GM21381 (cell line): ENCODE results near the gene ACRV1.
"Not testable (repeated sequence)": the region's sequence is repeated elsewhere in the genome, so short reads cannot be mapped to it uniquely, and the experiment has no call there.

Experiments
- ATAC-seq: cut with Tn5 transposase; IDR thresholded peaks from one replicate; pipeline ENCODE4 v1.9.1; 2021; ENCODE audit warnings: mild to moderate bottlenecking, moderate library complexity; ENCODE audit not compliant: unreplicated experiment

Gene ACRV1, protein sequence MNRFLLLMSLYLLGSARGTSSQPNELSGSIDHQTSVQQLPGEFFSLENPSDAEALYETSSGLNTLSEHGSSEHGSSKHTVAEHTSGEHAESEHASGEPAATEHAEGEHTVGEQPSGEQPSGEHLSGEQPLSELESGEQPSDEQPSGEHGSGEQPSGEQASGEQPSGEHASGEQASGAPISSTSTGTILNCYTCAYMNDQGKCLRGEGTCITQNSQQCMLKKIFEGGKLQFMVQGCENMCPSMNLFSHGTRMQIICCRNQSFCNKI

DNA sequence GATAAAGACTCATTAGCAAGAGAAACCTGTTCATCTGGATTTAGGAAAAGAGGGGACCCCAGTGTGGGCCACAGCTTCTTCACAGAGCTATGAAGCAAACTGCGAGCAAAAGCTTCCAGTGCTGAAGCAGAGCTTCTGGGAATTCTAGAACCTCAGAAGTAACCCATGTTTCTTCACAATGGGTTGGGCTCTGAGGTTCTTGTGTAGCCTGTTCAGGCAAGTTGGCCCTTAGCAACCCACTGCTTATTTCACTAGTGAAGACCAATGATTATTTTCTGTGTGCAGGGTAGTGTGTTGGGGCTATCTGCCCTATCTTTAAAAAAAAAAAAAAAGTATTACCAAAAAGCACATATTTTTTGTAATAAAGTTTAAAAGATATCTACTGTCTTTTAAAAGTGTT lies at the start of gene ACRV1:
ACRV1 (minus strand) TSS at position 101 of the 400 bp plus-strand sequence; CDS start at position 34, 67 bp downstream.
- no peak for ATAC-seq

DNA sequence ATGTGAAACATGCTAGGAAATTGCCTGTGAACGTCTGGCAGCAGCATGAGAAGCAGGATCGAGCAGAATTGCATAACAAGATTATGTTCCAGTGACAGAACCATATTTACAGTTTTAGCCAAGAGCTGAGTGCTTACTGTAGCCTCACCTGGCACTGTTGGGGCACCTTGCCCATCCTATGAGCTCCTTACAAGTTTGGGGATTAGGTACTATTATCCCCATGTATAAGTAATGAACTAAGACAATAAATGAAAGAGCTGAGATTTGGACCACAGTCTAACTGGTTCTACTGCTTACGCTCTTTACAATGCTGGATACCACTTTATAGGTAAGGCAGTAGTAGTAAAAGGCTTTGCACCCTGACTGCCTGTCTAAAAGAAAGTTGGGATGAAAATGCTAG lies 48.3 kb upstream of the ACRV1 start:
- no peak for ATAC-seq

DNA sequence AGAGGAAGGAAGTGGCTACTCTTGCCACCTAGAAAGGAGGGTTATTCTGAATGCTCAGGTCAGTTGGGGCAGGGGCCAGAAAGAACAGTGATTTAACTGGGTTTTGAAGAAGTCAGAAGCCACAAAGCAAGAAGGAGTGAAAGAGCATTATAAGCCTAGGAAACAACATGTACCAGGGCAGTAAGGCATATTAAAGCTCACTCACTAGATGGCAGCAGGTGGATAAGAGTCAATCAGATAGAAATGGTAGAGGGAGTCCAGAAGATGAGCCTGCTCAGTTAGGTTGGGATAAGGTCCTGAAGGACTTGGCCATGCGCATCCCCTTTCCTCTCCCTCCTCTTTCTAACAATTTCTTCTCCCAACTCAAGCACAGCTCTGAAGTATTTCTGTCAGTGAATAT lies 43.5 kb upstream of the ACRV1 start:
- no peak for ATAC-seq

DNA sequence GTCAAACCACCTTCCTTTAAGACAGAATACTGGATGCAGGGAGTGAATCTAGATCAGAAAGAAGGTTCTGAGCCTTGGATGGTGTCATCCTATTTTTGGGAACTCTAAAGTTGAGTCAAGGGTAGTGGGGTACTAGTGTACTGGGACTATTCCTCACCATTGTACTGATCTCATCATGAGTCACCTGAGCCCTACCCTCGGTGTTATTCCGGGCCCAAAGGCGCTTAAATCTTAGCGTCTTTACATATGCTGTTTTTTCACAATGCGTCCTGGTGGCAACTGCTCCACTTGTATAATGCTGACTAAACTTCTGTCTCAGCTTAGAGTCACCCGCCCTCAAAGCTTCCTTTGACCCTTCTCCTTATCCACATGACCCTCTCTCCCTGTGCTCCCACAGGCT lies 40.1 kb upstream of the ACRV1 start:
- no peak for ATAC-seq

DNA sequence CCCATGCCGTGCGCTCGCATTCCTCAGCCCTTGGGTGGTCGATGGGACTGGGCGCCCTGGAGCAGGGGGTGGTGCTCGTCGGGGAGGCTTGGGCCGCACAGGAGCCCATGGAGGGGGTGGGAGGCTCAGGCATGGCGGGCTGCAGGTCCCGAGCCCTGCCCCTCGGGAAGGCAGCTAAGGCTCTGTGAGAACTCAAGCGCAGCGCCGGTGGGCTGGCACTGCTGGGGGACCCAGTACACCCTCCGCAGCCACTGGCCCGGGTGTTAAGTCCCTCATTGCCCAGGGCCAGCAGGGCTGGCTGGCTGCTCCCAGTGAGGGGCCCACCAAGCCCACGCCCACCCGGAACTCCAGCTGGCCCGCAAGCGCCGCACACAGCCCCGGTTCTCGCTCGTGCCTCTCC lies 24.0 kb upstream of the ACRV1 start:
- not testable (repeated sequence) for ATAC-seq

DNA sequence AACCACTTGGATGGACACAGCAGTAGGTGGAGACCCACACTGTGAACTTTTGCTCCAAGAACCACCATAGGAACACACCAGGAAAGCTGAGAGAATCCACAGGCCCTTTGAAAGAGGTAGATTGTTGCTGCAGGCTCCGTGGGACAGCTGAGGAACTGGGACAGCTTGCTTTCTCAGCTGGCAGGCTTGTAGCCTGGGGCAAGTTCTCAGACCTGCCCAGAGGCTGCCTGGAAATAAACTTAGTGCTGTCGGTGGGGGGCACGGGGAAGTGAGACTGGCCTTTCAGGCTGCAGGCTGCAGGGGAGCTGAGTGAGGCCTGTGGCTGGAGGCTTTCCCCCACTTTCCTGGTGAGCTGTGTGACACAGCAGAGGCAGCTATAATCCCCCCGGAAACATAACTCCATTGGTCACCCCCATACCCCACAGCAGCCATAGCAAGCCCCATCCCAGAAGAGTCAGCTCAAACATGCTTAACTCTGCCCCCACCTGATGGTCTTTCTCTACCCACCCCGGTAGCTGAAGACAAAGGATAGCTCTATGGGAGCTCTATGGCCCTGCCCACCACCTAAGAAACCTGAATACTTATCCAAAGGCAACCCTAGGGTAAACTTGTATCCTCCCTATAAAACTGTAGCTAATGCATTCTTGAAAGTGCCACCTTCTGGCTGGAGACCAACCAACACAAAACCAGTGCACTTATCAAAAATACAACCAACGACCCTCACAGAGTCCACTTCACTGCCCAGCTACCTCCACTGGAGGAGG lies 21.4 kb upstream of the ACRV1 start:
- ATAC-seq: no peak

DNA sequence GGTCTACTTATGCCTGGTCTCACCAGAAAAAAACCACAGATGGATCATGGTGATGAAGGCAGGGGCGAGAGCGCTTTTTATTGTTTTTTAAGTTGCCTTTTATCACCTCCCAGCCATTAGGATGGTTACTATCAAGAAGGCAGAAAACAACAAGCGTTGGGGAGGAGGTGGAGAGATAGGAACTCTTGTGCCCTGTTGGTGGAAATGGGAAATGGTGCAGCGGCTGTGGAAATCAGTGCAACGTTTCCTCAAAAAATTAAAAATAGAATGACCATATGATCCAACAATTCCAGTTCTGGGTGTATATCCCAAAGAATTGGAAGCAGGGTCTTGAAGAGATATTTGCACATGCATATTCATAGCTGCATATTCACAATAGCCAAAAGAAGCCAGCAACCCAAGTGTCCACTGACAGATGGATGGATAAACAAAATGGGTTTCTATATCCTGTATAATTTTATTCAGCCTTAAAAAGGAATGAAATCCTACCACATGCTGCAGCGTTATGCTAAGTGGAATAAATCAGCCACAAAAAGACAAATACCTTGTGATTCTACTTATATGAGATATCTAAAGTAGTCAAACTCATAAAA lies 20.5 kb upstream of the ACRV1 start:
- no peak for ATAC-seq

DNA sequence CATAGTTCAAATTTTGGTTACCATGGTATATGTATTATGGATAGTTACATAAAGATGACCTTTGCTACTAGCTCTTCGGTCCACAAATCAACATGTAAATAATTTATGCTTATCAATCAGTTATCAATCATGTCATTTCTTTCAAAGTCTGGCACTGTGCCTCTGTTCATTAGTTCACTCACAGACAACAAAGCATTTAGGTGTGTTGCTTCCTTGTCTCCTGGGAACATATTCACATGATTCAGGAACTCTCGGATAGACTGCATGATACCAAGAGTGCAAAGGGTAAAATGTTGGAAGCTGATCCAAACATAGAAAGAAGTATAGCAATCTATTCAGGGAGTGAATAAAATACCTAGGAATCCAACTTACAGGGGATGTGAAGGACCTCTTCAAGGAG lies 14.3 kb upstream of the ACRV1 start:
- no peak for ATAC-seq

DNA sequence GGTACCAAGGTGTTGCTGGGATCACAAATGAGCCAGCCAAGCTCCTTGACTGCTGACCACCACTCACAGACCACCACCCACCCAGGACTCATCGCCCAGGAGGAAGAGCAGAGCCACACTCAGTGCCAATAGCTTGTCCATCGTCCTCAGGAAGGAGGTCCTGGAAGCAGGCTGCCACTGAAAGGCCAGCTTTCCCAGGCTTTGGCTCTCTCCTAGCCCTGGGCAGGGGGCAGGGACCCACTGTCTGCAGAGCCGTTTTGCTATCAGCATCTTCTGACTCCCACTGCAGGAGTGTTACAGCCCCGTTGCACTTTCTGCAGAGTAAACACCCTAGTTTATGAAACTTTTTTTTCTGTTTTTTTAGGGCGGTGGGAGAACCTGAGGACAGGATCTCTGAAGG lies 12.2 kb upstream of the ACRV1 start:
- no peak for ATAC-seq

DNA sequence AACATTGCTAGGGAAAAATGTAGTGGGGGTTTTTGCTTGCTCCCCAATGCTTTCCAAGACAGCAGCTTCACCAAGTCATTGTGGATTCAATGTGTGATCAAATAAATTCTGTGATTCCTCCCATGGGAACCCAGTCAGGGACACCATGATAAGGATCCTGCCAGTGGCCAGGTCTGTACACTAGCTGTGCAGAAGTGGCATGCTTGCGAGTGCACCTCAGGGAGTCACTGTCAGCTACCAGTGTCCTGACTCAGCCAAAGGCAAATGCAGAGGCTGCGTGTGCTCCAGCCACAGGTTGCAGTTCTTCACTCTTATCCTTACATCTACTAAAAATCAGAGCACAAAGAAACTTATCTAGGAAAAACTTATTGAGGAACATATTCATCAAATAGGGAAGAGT lies 9.4 kb upstream of the ACRV1 start:
- ATAC-seq: no peak

DNA sequence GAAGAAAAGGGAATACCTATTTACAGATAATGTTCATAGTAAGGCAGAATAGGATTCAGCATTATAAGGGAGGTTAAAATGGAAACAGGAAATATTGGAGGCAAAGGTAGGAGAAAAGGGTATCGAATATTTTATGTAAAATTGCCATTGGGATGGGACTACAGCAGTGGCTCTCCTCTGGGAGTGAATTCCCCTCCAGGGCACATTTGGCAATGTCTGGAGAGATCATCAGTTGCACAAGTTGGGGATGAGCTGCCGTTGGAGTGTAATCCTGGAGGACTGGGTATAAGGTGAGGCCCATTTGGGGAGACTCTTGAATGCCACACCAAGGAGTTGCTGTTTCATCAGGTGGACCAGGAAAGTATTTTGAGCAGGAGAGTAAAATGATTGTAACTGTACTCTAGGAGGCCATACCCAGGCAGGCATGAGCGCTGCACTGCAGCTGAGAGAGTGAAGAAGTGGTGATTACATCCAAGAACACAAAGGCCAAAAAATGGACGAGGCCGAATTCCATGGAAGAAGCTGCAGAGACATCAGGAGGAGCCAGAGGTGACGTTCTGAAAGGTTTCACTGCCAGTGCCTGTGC lies 8.7 kb upstream of the ACRV1 start:
- ATAC-seq: no peak

DNA sequence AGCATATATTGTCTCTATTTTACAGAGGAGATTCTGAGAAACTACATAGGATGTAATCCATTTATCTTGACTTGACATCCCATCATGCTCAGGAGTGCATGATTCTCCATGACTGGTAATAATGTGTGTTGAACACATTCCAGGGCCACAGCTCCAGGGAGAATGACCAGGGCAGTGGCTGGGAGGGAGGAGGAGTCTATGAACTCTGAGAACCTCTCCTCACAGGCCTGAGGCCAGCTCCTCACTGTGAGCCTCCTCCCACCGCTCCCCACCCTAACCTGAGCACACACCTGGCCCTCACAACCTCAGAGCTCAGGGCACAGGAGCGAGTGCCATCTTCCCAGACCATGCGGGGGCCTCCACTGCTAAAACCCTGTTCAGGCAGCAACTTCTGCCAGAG lies 8.0 kb upstream of the ACRV1 start:
- ATAC-seq: no peak

DNA sequence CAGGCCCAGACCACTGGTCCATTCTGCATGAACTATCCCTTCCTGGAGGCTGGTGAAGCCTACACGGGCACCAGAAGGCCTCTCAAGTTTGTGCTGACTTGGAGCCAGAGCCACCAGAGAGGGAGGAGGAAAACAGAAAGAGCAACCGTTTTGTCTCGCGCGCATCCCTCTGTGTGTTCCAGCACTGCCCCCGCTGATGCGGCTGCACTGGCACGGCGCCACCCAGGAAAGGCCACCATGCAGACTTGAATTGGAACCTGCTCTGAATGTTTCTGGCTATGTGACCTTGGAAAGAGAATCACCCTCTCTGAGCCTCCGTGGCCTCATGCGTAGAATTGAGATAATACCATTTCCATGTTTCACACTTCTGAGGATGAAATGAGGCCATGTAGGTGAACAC lies 7.4 kb upstream of the ACRV1 start:
- no peak for ATAC-seq

DNA sequence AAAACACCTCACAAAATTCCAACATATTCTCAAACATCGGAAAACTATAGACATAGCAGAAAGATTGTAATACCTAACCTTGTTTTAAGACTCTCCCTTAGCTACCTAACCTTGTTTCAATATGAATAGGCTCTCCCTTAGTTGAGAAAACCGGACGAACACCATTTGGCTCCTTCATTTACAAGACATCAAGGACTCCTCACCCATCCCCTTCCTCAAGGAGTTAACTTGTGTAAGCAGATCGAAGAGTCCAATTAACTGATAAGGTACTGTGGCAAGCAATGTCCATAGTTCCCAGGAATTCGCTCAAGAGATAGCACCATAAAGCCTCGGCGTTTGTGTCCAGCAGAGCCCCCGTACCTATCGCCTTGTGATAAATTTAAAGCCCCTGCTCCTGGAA lies 4.6 kb upstream of the ACRV1 start:
- ATAC-seq: no peak

DNA sequence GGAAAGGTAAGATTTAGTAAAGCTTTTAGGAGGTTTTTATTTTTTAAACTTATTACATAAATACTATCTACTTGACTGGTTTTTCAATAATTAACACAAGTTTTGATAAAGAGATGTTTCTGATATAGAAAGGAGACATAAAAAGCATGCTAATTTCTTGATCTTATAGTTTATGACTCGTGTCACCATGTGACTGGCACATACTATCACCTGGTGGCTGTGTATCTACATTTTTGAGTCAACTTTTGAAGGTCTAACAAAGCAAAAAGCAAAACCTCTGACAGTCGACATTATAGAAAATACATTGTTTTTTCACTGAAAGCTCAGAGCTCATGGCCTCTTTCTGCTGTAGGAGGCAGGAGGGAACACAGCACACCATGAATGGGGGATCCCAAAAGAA lies 810 bp downstream of the ACRV1 start:
- ATAC-seq: no peak

DNA sequence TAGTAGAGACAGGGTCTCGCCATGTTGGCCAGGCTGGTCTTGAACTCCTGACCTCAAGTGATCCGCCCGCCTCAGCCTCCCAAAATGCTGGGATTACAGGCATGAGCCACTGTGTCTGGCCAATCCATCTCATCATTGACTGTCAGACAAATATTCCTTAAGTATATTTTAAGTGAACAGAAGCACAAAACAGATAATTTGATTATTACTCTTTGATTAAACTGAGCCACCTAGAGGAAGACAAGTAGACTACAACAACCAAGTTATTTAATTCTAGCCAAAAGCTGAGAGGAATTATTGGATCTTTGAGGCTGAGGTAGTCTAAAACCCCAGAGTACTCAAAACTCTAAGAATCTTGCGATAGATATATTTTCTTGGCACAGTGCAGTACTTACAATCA lies 1.2 kb downstream of the ACRV1 start:
- no peak for ATAC-seq

DNA sequence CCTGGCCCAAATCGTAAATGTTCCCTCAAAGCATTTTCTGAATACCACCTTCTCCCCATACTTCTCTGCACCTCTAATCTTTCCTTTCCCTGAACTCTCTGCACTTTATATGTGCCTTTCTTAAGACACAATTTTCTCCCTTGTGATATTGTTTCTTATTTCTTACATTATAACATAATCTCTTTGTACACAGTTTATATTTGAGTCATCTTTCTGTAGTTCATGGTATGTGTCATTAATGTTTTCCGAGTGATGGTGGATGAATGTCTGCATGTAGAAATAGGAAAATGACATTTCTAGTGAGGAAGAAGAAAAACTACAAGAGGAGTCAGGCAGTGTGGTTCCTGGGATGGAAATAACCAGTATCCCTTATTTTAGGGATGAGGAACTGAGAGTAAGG lies 5.5 kb downstream of the ACRV1 start:
- ATAC-seq: no peak

DNA sequence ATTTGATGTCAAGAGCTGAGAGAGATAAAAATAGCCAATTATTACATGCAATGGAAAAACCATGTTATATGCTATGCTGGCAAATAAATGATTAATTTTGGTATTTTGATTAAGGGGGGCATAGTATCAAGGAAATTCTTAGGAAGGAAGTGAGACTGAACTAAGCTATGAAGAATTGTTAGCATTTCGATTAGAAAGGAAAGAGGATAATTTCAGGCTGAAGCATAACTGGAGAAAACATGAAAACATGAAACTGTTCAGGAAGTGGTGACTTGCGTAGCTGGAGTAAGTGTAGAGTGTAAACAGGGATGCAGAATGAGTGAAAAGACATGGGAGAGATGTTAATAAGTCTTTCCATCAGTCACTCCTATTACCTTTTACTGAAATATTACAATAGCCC lies 6.4 kb downstream of the ACRV1 start:
- no peak for ATAC-seq

DNA sequence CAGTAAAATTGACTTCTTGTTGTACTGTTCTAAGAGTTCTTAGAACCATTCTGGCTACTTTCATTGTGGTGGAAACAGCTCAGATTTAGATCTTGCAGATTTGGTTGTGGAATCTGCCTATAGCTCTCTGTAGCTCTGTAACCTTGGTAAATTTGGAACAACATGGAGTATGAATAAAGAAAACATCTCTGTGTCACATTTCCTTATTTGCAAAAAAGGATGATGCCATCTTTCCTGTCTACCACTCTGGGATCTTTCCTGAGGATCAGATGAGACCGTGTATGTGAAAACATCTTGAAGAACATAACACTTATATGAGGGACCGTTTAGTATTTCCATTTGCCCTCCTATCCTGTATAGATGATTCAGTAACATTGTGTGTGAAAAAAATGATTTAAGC lies 9.1 kb downstream of the ACRV1 start:
- no peak for ATAC-seq

DNA sequence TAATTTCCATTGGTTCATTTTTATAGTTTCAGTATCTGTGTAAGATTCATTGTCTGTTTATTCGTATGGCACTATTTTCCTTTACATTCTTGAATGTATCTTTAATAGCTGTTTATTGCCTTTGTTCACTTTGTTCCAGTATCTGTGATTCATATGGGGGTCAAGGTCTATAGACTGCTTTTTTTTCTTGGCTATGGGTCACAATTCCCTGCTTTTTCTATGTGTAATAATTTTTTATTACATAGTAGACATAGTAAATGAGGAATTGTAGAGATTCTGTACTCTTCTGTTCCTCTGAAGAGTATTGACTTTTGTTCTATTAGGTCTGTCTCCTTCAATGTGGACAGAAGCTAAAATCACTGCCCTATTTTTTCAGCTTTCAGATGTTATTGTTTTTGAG lies 10.5 kb downstream of the ACRV1 start:
- ATAC-seq: no peak

DNA sequence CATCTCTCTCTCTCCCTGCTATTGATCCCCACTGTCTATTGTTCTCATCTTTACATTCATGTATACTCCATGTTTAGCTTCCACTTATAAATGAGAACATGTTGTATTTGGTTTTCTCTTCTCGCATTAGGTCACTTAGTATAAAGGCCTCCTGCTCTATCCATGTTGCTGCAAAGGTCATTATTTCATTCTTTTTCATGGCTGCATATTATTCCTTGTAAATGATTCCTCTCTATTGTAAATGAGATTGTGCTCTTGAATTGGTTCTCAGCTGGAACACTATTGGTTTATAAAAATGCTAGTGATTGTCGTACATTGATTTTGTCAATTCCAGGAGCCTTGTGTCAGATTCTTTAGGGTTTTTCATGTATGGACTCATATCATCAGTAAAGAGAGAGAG lies 13.5 kb downstream of the ACRV1 start:
- ATAC-seq: no peak

DNA sequence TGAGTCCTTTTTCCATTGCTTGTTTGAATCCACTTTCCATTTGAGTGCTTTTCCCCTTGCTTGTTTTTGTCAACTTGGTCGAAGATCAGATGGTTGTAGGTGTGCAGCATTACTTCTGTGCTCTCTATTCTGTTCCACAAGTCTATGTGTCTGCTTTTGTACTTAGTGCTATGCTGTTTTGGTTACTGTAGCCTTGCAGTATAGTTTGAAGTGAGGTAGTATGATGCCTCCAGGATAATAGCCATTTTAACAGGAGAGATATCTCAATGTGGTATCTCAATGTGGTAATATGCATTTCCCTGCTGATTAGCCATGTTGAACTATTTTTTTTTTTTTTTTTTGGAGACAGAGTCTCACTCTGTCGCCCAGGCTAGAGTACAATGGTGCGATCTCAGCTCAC lies 16.7 kb downstream of the ACRV1 start:
- ATAC-seq: no peak
